GM18861 (cell line): Measurements from ENCODE around the gene MAP3K5.
A peak's percentile ranks its signal among the peaks of the same experiment; 100 is the strongest.
"Not testable (repeated sequence)": the region's sequence is repeated elsewhere in the genome, so short reads cannot be mapped to it uniquely, and the experiment has no call there.

Experiments
- ATAC-seq: cut with Tn5 transposase; IDR thresholded peaks from one replicate; pipeline ENCODE4 v1.9.1; 2021; ENCODE audit not compliant: unreplicated experiment

Gene MAP3K5

GRCh38 chr6:136774228-136775041 lies 17.8 kb downstream of the MAP3K5 start:
- ATAC-seq: no peak

- no peak for ATAC-seq
Measured at GRCh38 chr6:136773473-136773796, 18.8 kb downstream of the MAP3K5 start.

GRCh38 chr6:136772685-136773472 lies 19.4 kb downstream of the MAP3K5 start:
- ATAC-seq: peak; percentile 65

DNA sequence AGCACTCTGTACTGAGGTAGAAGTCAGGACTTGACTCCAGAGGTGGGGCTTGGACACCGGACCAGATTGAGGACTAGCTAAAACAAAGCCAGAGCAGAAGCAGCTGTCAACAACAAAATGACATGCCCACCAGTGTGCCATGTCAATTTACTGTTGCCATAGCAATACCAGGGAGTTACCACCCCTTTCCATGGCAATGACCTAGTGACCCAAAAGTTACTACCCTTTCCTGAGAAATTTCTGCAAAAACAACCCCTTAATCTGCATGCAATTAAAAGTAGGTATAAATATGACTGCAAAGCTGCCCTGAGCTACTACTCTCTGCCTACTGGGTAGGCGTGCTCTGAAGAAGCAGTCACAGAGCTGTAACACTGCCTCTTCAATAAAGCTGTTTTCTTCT lies 21.0 kb downstream of the MAP3K5 start:
- no peak for ATAC-seq

GRCh38 chr6:136769759-136770158 lies 22.5 kb downstream of the MAP3K5 start:
- ATAC-seq: no peak

DNA sequence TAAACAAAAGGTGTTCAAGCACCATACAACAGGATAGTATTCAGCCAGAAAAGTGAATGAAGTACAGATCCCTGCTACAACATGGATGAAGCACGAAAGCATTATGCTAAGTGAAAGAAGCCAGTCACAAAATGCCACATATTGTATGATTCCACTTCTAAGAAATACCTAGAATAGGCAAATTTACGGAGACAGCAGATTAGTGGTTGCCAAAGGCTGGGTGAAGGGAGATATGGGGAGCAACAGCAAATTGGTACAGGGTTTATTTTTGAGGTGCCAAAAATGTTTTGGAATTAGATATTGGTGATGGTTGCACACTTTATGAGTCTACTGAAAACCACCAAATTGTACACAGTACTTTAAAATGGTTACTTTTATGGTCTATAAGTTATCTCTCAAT lies 23.2 kb downstream of the MAP3K5 start:
- no peak for ATAC-seq

GRCh38 chr6:136767570-136768309 lies 24.5 kb downstream of the MAP3K5 start:
- ATAC-seq: no peak

DNA sequence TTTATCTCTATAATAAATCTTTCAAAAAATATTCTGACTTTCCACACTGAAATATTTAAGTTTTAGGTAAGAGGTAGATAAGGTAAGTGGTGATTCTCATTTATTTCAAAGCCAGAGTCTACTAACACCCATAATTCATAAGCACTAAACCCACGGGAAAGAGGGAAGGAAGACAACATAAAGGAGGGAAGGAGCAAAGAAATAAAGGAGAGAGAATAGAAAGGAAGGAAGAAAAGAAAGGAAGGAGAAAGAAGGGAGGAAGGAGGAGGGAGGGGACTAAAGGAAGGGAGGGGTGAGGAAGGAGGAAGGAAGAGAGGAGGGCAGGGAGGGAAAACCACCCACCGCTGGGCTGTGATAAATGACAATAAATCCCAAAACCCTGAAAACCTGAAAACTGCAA lies 25.2 kb downstream of the MAP3K5 start:
- ATAC-seq: no peak

GRCh38 chr6:136766274-136766673 lies 26.0 kb downstream of the MAP3K5 start:
- ATAC-seq: no peak

GRCh38 chr6:136764517-136764993 lies 27.7 kb downstream of the MAP3K5 start:
- ATAC-seq: peak; percentile 42

DNA sequence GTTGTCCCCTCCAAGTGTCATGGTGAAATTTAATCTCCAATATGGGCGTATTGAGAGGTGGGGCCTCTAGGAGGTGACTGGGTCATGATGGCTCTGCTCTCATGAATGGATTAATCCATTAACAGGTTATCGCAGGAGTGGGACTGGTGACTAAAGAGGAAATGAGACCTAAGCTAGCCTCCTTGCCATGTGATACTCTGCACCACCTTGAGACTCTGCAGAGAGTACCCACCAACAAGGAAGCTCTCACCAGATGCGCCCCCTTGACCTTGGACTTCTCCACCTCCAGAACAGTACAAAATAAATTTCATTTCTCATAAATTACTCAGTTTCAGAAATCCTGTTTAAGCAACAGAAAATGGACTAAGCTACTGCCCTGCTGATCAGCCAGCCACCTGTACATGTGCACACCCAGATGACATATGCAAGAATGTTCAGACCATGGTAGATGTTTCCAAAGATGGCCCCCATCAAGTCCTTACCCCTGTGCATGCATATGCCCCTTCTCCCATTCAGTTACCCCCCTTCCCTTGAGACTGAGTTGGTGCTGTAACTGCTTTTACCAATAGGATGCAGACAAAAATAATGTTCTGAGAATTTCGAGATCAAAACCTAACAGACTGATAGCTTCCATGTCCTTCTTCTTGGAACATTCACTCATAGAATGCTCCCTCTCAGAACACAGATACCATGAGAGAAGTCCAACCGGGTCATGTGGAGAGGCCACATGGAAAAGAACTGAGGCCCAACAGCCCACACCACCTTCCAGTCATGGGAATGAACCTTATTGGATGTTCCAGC lies 28.4 kb downstream of the MAP3K5 start:
- ATAC-seq: peak; percentile 39

- peak; percentile 25 for ATAC-seq
Measured at GRCh38 chr6:136763255-136763654, 29.0 kb downstream of the MAP3K5 start.

- ATAC-seq: no peak
Measured at GRCh38 chr6:136762022-136762975, 30.0 kb downstream of the MAP3K5 start.

GRCh38 chr6:136761227-136761922 lies 30.9 kb downstream of the MAP3K5 start:
- ATAC-seq: no peak

GRCh38 chr6:136760781-136761180 lies 31.5 kb downstream of the MAP3K5 start:
- ATAC-seq: not testable (repeated sequence)

DNA sequence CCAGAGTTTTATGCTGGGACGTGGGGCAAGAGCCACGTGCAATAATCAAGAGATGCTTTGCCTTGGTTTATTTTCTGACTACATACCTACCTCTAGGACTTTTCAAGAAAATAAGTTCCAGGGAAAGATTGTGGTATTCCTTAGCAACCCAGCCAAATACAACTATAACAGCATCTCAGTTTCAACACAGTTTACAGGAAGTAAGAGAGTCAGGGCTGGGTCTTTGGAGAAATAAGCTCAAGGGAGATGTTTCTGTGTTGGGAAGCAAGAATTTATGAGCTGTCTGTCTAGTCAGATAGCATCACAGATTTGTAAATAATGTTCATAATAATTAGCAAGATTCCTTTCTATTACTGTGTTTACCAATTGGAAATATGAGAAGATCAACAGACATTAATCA lies 35.1 kb downstream of the MAP3K5 start:
- no peak for ATAC-seq

- no peak for ATAC-seq
Measured at GRCh38 chr6:136754820-136755219, 37.5 kb downstream of the MAP3K5 start.

- ATAC-seq: no peak
Measured at GRCh38 chr6:136753624-136754023, 38.7 kb downstream of the MAP3K5 start.

- no peak for ATAC-seq
Measured at GRCh38 chr6:136752554-136752953, 39.7 kb downstream of the MAP3K5 start.
